Esophagus muscularis mucosa (tissue), 4 donors: ENCODE measurements around the gene FDPS.

Source experiments
- CTCF ChIP-seq, 3 experiments: fragments of 200-600 bp in 2 of 3; fragments of 450-650 bp in 1 of 3; sonication (generic) in 2 of 3; IDR thresholded peaks; one replicate each; pipeline ENCODE4 v1.5.1; 2017 to 2019; ENCODE audit warnings: antibody characterized with exemption in 3 of 3, mild to moderate bottlenecking in 2 of 3, moderate library complexity in 1 of 3
- EP300 ChIP-seq: sonication (generic); formaldehyde crosslinking; IDR thresholded peaks from one replicate; pipeline ENCODE4 v1.6.1; 2017; ENCODE audit warnings: antibody characterized with exemption
- POLR2A ChIP-seq: fragments of 450-650 bp; IDR thresholded peaks from one replicate; pipeline ENCODE4 v1.6.1; 2017; ENCODE audit warnings: antibody characterized with exemption, moderate library complexity, mild to moderate bottlenecking, low read depth

- TF ChIP-seq CTCF (IDR thresholded peaks at IDR 0.05) (no peak), POLR2A (no peak), EP300 (no peak)
These were observed 42.1 kb upstream of the FDPS start for GRCh38 chr1:155266553-155266952.
